Activated naive CD4-positive, alpha-beta T cell treated with anti-CD3 and anti-CD28 coated beads, Interleukin-2, amount 50 U/mL, for 24 hours (primary cell): ENCODE data around the gene CHI3L1.

ENCODE experiments used
- H3K27ac Mint-ChIP-seq: one replicate; pipeline ENCODE4 v1.8.0; 2021; ENCODE audit warnings: mild to moderate bottlenecking, mixed read lengths
- H3K27me3 Mint-ChIP-seq: one replicate; pipeline ENCODE4 v1.8.0; 2021; ENCODE audit warnings: mixed read lengths
- H3K36me3 Mint-ChIP-seq: one replicate; pipeline ENCODE4 v1.8.0; 2021; ENCODE audit warnings: mixed read lengths
- H3K4me1 Mint-ChIP-seq: one replicate; pipeline ENCODE4 v1.8.0; 2021; ENCODE audit warnings: mixed read lengths
- H3K4me3 Mint-ChIP-seq: one replicate; pipeline ENCODE4 v1.8.0; 2021; ENCODE audit warnings: mild to moderate bottlenecking, mixed read lengths
- H3K9me3 Mint-ChIP-seq: one replicate; pipeline ENCODE4 v1.8.0; 2021; ENCODE audit warnings: mixed read lengths

CHI3L1 gene

DNA sequence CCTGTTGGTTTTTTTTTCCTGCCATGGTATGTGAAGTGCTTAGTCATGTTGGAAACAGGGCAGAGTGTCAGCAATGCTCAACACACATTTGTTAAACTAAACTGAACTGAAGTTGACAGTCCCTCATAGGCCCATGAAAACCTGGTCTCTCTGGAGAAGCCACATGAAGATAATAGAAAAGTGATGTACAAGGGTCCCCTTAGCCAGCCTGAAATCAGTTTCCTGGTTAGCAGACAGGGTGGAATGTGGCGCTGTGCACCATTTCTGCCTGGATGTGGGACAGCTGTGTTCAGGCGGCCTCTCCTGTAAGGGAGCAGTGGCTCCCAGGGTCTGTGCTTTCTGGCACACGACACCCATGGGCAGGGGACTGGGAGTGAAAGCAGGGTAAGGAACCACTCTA is 9.9 kb upstream of the CHI3L1 start:
- H3K36me3 Mint-ChIP-seq, result no peaks in the 10 kb centered on the region
- no peak overlapping the region for H3K27ac Mint-ChIP-seq
- no peaks in the 10 kb centered on the region for H3K4me1 Mint-ChIP-seq
- H3K9me3 Mint-ChIP-seq, result no peaks in the 10 kb centered on the region
- H3K4me3 Mint-ChIP-seq, result no peak overlapping the region
- H3K27me3 Mint-ChIP-seq, result peaks cover 6% of the 10 kb centered on the region

- Mint-ChIP-seq H3K9me3 (no peaks in the 10 kb centered on the region), H3K27ac (no peak overlapping the region), H3K4me1 (no peaks in the 10 kb centered on the region), H3K4me3 (no peak overlapping the region), H3K27me3 (no peaks in the 10 kb centered on the region), H3K36me3 (no peaks in the 10 kb centered on the region)
These were observed 4.4 kb upstream of the CHI3L1 start for GRCh38 chr1:203190949-203191348.

- H3K4me3 Mint-ChIP-seq, result no peak overlapping the region
- H3K36me3 Mint-ChIP-seq, result no peaks in the 10 kb centered on the region
- H3K9me3 Mint-ChIP-seq, result no peaks in the 10 kb centered on the region
- no peaks in the 10 kb centered on the region for H3K27me3 Mint-ChIP-seq
- no peaks in the 10 kb centered on the region for H3K4me1 Mint-ChIP-seq
- H3K27ac Mint-ChIP-seq, result no peak overlapping the region
These were observed 3.4 kb upstream of the CHI3L1 start for GRCh38 chr1:203189951-203190352.

DNA sequence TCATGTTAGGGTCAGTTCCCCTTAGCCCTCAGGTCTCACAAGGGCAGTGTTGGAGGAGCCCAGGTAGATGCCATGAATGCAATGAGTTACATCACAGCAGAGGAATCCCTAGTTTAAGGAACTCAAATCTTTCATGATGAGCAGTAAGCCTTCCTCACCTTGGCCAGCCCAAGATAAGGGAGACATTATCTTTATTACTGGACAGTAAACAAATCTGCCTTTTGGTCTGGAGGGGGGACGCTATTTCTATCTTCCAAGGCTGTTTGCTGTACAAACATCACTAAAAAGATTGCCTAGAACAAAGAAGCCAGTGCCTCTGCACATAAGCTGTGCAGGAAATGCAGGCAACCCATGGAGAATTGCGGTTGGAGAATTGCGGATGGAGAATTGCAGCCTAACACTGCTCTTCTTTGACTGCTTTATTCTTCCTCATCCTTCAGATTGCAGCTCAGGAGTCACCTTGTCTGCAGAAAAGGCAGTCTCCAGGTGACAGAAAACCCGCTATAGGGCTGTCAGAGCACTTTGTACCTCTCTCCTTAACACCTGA is 2.3 kb upstream of the CHI3L1 start:
- Mint-ChIP-seq H3K9me3 (no peaks in the 10 kb centered on the region), H3K4me3 (no peak overlapping the region), H3K4me1 (no peaks in the 10 kb centered on the region), H3K27me3 (no peaks in the 10 kb centered on the region), H3K27ac (no peak overlapping the region), H3K36me3 (no peaks in the 10 kb centered on the region)

GRCh38 chr1:203187689-203188264 is 1.3 kb upstream of the CHI3L1 start:
- Mint-ChIP-seq H3K9me3 (no peaks in the 10 kb centered on the region), H3K27ac (no peak overlapping the region), H3K4me1 (no peaks in the 10 kb centered on the region), H3K36me3 (no peaks in the 10 kb centered on the region), H3K4me3 (no peak overlapping the region), H3K27me3 (no peaks in the 10 kb centered on the region)

- Mint-ChIP-seq H3K9me3 (no peaks in the 10 kb centered on the region), H3K27ac (no peak overlapping the region), H3K36me3 (no peaks in the 10 kb centered on the region), H3K4me3 (no peak overlapping the region), H3K27me3 (no peaks in the 10 kb centered on the region), H3K4me1 (no peaks in the 10 kb centered on the region)
These were observed 791 bp upstream of the CHI3L1 start for GRCh38 chr1:203187304-203187685.

- Mint-ChIP-seq H3K27me3 (no peaks in the 10 kb centered on the region), H3K36me3 (no peaks in the 10 kb centered on the region), H3K9me3 (no peaks in the 10 kb centered on the region), H3K4me1 (no peaks in the 10 kb centered on the region), H3K27ac (no peak overlapping the region), H3K4me3 (no peak overlapping the region)
These were observed 436 bp downstream of the CHI3L1 start for GRCh38 chr1:203186091-203186445.

DNA sequence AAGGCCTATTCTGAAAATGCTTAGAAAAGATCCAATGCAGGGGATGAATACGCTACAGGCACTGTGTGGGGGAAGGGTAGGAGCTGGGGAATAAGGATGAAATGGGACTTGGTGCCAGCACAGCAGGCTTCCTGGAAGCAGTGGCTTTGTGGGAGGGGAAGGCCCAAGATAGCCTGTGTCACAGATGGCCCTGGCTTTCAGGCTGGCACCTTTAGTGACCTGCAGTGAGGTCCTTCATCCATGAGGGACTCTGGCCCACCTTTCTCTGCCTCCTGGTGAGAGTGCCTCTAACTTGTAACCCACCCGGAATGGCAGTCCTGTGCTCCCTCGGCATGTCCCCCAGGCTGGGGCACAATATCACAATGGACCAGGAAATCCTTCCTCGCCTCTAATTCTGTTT is 919 bp downstream of the CHI3L1 start:
- no peak overlapping the region for H3K27ac Mint-ChIP-seq

DNA sequence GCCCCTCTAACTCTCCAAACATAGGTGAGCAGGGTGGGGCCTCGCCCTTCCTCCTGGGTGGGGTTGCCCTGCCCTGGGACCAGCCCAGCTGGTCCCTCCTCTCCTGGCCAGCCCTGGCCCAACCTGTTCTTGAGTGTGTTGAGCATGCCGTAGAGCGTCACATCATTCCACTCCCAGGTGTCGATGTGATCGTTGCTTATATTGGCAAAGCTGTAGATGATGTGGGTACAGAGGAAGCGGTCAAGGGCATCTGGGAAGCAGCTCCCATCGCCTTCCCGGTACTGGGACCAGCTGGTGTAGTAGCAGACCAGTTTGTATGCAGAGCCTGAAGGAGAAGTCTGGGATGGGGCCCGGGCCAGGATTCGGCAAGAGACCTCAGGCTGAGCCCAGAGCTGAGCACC is 1.4 kb downstream of the CHI3L1 start:
- H3K27ac Mint-ChIP-seq, result no peak overlapping the region
- no peaks in the 10 kb centered on the region for H3K9me3 Mint-ChIP-seq
- H3K4me3 Mint-ChIP-seq, result no peak overlapping the region
- H3K36me3 Mint-ChIP-seq, result no peaks in the 10 kb centered on the region
- H3K4me1 Mint-ChIP-seq, result no peaks in the 10 kb centered on the region
- no peaks in the 10 kb centered on the region for H3K27me3 Mint-ChIP-seq

More for the DNA sequence above, 919 bp downstream of the CHI3L1 start:
- Mint-ChIP-seq H3K4me3 (no peak overlapping the region), H3K27me3 (no peaks in the 10 kb centered on the region), H3K36me3 (no peaks in the 10 kb centered on the region), H3K9me3 (no peaks in the 10 kb centered on the region), H3K4me1 (no peaks in the 10 kb centered on the region)

- H3K27me3 Mint-ChIP-seq, result no peaks in the 10 kb centered on the region
- no peaks in the 10 kb centered on the region for H3K4me1 Mint-ChIP-seq
- no peak overlapping the region for H3K27ac Mint-ChIP-seq
- H3K9me3 Mint-ChIP-seq, result no peaks in the 10 kb centered on the region
- no peaks in the 10 kb centered on the region for H3K36me3 Mint-ChIP-seq
- no peak overlapping the region for H3K4me3 Mint-ChIP-seq
These were observed 2.0 kb downstream of the CHI3L1 start for GRCh38 chr1:203184467-203184866.

DNA sequence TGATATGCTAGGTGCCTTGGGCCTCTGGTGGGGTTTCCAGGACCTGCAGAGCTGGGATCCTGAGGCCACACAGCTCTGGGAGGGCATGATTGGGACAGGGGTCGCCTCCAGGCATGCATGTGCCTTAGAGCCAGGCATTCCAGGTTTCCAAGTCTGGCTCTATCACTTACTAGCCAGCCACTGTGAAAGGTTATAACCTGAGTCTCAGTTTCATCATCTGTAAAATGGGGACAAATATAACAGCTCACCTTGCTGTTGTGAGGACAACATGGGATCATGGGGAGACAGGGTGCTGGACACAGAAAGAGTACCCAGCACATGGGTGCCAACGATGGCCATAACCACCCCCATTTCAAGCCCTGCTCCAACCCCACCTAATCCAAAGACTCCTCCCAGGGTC is 2.7 kb downstream of the CHI3L1 start:
- H3K4me1 Mint-ChIP-seq, result no peaks in the 10 kb centered on the region

GRCh38 chr1:203182387-203182953 is 4.0 kb downstream of the CHI3L1 start:
- no peak overlapping the region for H3K27ac Mint-ChIP-seq
- H3K4me3 Mint-ChIP-seq, result no peak overlapping the region
- H3K27me3 Mint-ChIP-seq, result no peaks in the 10 kb centered on the region
- no peaks in the 10 kb centered on the region for H3K36me3 Mint-ChIP-seq
- no peaks in the 10 kb centered on the region for H3K9me3 Mint-ChIP-seq
- H3K4me1 Mint-ChIP-seq, result no peaks in the 10 kb centered on the region

More for the DNA sequence above, 2.7 kb downstream of the CHI3L1 start:
- no peak overlapping the region for H3K4me3 Mint-ChIP-seq
- H3K36me3 Mint-ChIP-seq, result no peaks in the 10 kb centered on the region
- no peaks in the 10 kb centered on the region for H3K27me3 Mint-ChIP-seq
- H3K27ac Mint-ChIP-seq, result no peak overlapping the region
- H3K9me3 Mint-ChIP-seq, result no peaks in the 10 kb centered on the region

- H3K27me3 Mint-ChIP-seq, result no peaks in the 10 kb centered on the region
- H3K4me1 Mint-ChIP-seq, result no peaks in the 10 kb centered on the region
- no peak overlapping the region for H3K27ac Mint-ChIP-seq
- no peak overlapping the region for H3K4me3 Mint-ChIP-seq
- no peaks in the 10 kb centered on the region for H3K36me3 Mint-ChIP-seq
- no peaks in the 10 kb centered on the region for H3K9me3 Mint-ChIP-seq
These were observed 4.7 kb downstream of the CHI3L1 start for GRCh38 chr1:203181586-203182386.

DNA sequence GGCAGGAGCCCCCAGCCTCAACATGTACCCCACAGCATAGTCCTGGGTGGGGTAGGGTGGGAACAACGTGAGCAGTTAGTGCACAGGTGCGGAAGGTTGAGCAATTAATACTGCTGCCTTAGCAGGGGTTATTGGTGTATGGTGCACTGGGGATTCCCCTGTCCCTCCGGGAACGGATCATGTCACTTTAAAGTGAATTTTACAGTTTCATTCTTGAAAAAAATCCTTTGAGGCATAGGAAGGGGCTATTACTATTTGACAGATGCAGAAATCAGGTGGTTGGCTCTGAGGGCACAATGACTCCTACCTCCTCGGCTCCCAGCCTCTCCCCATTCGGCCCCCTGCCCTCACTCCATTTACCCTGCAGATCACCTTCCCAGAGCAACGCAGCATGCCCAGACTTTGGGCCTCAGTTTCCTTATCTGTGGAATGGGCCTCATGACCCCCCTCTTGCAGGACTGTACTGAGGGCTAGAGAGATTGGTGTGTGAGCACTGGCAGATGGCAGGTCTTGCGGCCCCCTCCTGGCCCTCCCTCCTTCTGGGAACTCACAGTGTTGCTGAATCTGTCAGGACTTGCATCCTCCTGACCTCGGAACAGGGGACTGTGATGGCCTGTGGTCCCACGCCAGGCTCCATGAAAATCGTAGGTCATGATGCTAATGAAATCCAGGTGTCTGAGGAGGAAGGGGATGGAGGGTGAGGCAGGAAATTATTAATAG is 5.7 kb downstream of the CHI3L1 start:
- Mint-ChIP-seq H3K4me1 (no peaks in the 10 kb centered on the region), H3K36me3 (no peaks in the 10 kb centered on the region), H3K27me3 (no peaks in the 10 kb centered on the region), H3K9me3 (no peaks in the 10 kb centered on the region), H3K27ac (no peak overlapping the region), H3K4me3 (no peak overlapping the region)

GRCh38 chr1:203179667-203180005 is 6.9 kb downstream of the CHI3L1 start:
- H3K9me3 Mint-ChIP-seq, result no peaks in the 10 kb centered on the region
- H3K4me1 Mint-ChIP-seq, result no peaks in the 10 kb centered on the region
- no peaks in the 10 kb centered on the region for H3K27me3 Mint-ChIP-seq
- no peak overlapping the region for H3K27ac Mint-ChIP-seq
- H3K36me3 Mint-ChIP-seq, result no peaks in the 10 kb centered on the region
- no peak overlapping the region for H3K4me3 Mint-ChIP-seq
